ENCODE data around the gene CHCHD3. TPM values are rescaled to one million over a fixed set of nuclear protein-coding genes. Genes with fewer than 3 reads are reported as not detected.

Gene CHCHD3
- polyA plus RNA-seq, 3 donors, result 30.5 to 56.7 (median 48.8) TPM

- Mint-ChIP-seq H3K27ac (no peak overlapping the region), H3K4me3 (no peak overlapping the region), H3K9me3 (peaks cover 0 to 3% (median 0%) of the 10 kb centered on the region in 7 donors), H3K27me3 (ENCODE audit: low read depth in 3 of 3) (peaks cover 0 to under 1% (median 0%) of the 10 kb centered on the region in 3 donors), H3K4me1 (peaks cover 17% of the 10 kb centered on the region), H3K36me3 (peaks cover 8 to 13% of the 10 kb centered on the region in 2 donors)
- Histone ChIP-seq H3K79me2 (ENCODE audit: insufficient read depth, low read length) (peaks cover 3% of the 10 kb centered on the region), H2AFZ (ENCODE audit: insufficient read depth, low read depth, low read length, poor library complexity, severe bottlenecking) (no peak overlapping the region), H3K27ac (ENCODE audit: low read depth in 1 of 2, low read length in 2 of 2) (peak overlapping the region in 1 of 2 donors; percentile 14), H3K9ac (ENCODE audit: insufficient read depth, low read length, poor library complexity, severe bottlenecking) (no peak overlapping the region), H3K36me3 (replicated peaks in 1 of 2; ENCODE audit: control insufficient read depth in 1 of 2, insufficient read depth in 2 of 2, low read length in 2 of 2) (peaks cover 0 to 2% of the 10 kb centered on the region in 2 donors), H4K20me1 (ENCODE audit: insufficient read depth, low read length) (no peaks in the 10 kb centered on the region), H3K4me2 (replicated peaks; ENCODE audit: extremely low read depth, low read length, poor library complexity, severe bottlenecking) (no peak overlapping the region), H3K4me3 (replicated peaks in 1 of 3; ENCODE audit: low read depth in 2 of 3, low read length in 3 of 3) (no peak overlapping the region), H3K4me1 (ENCODE audit: control insufficient read depth in 1 of 2, insufficient read depth in 2 of 2, low read length in 2 of 2) (no peaks in the 10 kb centered on the region), H3K27me3 (ENCODE audit: control insufficient read depth in 2 of 2, insufficient read depth in 2 of 2, low read length in 2 of 2) (no peaks in the 10 kb centered on the region), H3K9me3 (replicated peaks in 1 of 2; ENCODE audit: control insufficient read depth in 1 of 2, insufficient read depth in 1 of 2, low read length in 2 of 2) (no peaks in the 10 kb centered on the region)
- DNase-seq, result no peak
- intact Hi-C loops (cut with micrococcal nuclease), result no loop called here
- no peak for TF ChIP-seq CTCF (IDR thresholded peaks at IDR 0.05)
These were observed 102.4 kb downstream of the CHCHD3 start for GRCh38 chr7:132979524-132979923.

- no peak for DNase-seq
- Histone ChIP-seq H3K36me3 (replicated peaks in 1 of 2; ENCODE audit: control insufficient read depth in 1 of 2, insufficient read depth in 2 of 2, low read length in 2 of 2) (peaks cover 0 to 13% of the 10 kb centered on the region in 2 donors), H3K27me3 (ENCODE audit: control insufficient read depth in 2 of 2, insufficient read depth in 2 of 2, low read length in 2 of 2) (no peaks in the 10 kb centered on the region), H3K9ac (ENCODE audit: insufficient read depth, low read length, poor library complexity, severe bottlenecking) (no peak overlapping the region), H3K4me2 (replicated peaks; ENCODE audit: extremely low read depth, low read length, poor library complexity, severe bottlenecking) (no peak overlapping the region), H2AFZ (ENCODE audit: insufficient read depth, low read depth, low read length, poor library complexity, severe bottlenecking) (no peak overlapping the region), H4K20me1 (ENCODE audit: insufficient read depth, low read length) (no peaks in the 10 kb centered on the region), H3K9me3 (replicated peaks in 1 of 2; ENCODE audit: control insufficient read depth in 1 of 2, insufficient read depth in 1 of 2, low read length in 2 of 2) (no peaks in the 10 kb centered on the region), H3K4me3 (replicated peaks in 1 of 3; ENCODE audit: low read depth in 2 of 3, low read length in 3 of 3) (no peak overlapping the region), H3K79me2 (ENCODE audit: insufficient read depth, low read length) (peaks cover 3% of the 10 kb centered on the region), H3K4me1 (ENCODE audit: control insufficient read depth in 1 of 2, insufficient read depth in 2 of 2, low read length in 2 of 2) (no peaks in the 10 kb centered on the region), H3K27ac (ENCODE audit: low read depth in 1 of 2, low read length in 2 of 2) (no peak overlapping the region)
- H3K27me3 Mint-ChIP-seq (ENCODE audit: low read depth in 3 of 3), result peaks cover 0 to 2% (median 0%) of the 10 kb centered on the region in 3 donors
- peaks cover 16 to 31% of the 10 kb centered on the region in 2 donors for H3K36me3 Mint-ChIP-seq
- no peaks in the 10 kb centered on the region for H3K9me3 Mint-ChIP-seq
- no peak for TF ChIP-seq CTCF (IDR thresholded peaks at IDR 0.05)
- H3K27ac Mint-ChIP-seq, result no peak overlapping the region
- H3K4me1 Mint-ChIP-seq, result peaks cover 19% of the 10 kb centered on the region
- intact Hi-C loops (cut with micrococcal nuclease), result no loop called here
- WGBS (ENCODE audit: insufficient coverage), result no CpG with 5 or more reads among the region's 1 CpG
- H3K4me3 Mint-ChIP-seq, result no peak overlapping the region
These were observed 104.7 kb downstream of the CHCHD3 start for GRCh38 chr7:132977234-132977633.
